Lower leg skin (tissue), 3 donors: Measurements from ENCODE around the gene TIMM23.
"Not testable (repeated sequence)": the region's sequence is repeated elsewhere in the genome, so short reads cannot be mapped to it uniquely, and the experiment has no call there.

Experiments
- CTCF ChIP-seq, 3 donors: fragments of 450-650 bp; IDR thresholded peaks; one replicate each; pipeline ENCODE4 v1.5.1; 2016; ENCODE audit warnings: antibody characterized with exemption in 3 of 3, mild to moderate bottlenecking in 3 of 3, moderate library complexity in 2 of 3
- POLR2A ChIP-seq, 2 donors: fragments of 450-650 bp; IDR thresholded peaks; one replicate each; pipeline ENCODE4 v1.6.1; 2016 to 2017; ENCODE audit warnings: antibody characterized with exemption in 2 of 2, mild to moderate bottlenecking in 1 of 2, moderate library complexity in 1 of 2

DNA sequence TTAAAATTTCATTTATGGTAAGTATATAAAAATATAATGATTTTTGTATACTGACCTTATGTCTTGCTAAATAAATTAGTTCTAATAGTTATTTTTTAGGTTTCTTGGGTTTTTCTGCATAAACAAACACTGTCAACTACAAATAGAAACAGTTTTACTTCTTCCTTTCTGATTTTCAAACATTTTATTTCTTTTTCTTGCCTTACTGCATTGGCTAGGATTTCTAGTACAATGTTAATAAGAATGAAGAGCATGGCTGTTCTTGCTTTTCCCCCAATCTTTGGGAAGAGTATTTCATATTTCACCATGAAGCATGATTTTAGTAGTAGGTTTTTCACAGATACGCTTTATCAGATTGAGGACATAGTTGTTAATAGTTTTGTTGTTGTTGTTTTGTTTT lies 45.5 kb upstream of the TIMM23 start:
- not testable (repeated sequence) for TF ChIP-seq CTCF, POLR2A (IDR thresholded peaks at IDR 0.05)
